GM18502 (cell line): ENCODE data around the gene ACOT7.

ENCODE experiments used
- ATAC-seq: cut with Tn5 transposase; IDR thresholded peaks from one replicate; pipeline ENCODE4 v1.9.1; 2021; ENCODE audit warnings: mild to moderate bottlenecking; ENCODE audit not compliant: unreplicated experiment, poor library complexity

ACOT7 gene

GRCh38 chr1:6258675-6259074 lies 134.9 kb downstream of the ACOT7 start:
- no peak for ATAC-seq

DNA sequence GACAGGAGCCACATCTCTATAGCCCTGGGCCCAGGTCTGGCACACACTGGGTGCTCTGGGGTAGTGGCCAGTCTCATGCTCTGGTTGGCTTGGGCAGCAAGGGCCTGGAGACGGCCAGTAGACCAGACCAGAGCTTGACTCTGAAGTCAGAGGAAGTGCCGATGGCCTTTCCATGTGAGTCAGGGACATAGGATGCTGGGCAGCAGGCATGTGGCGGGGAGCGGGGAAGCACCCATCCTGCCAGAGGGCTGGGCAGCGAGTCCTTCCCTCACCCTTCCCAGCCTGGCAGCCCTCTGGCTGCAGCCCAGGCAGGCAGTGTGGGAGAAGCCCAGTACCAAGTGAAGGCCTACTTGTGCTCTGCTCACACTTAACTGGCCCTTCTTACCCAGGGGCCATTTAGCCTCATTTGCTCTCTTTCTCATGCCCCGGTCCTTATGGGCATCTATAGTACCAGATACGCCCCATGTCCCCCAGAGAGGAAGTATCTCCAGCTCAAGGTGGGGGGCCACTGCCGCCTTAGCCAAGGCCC lies 136.0 kb downstream of the ACOT7 start:
- ATAC-seq, result no peak

DNA sequence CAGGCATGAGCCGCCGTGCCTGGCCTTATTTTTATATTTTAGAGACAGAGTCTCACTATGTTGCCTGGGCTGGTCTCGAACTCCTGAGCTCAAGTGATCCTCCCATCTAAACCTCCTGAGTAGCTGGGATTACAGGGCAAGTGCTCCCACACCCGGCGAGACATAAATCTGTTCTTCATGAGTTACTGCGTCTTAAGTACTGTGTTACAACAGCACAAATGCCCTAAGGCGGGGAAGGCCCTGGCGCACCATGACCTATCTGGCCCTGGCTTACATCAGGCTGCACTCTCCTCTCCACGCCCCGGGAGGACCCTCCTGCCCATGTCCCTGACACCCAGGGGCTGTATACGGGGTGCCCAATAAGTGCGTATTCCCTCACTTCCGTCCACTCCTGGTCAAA lies 136.9 kb downstream of the ACOT7 start:
- ATAC-seq, result no peak

GRCh38 chr1:6254691-6255090 lies 138.9 kb downstream of the ACOT7 start:
- ATAC-seq, result no peak

DNA sequence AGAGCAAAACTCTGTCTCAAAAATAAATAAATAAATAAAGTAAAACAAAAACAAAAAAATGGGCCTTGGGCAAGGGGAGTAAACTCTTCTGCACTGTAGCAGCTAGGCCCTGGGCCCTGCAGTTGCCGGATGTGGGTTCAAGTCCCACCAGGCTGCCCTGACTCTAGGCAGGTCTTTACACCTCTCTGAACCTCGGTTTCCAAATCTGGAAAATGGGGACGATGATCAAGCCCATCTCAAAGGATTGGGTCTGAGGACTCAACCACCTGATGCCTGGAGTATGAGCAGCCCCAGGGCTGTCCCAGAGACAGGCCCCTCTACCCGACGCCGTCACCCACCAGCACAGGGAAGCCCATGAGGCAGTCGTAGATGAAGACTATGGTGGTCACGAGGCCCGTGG lies 140.2 kb downstream of the ACOT7 start:
- ATAC-seq, result no peak

GRCh38 chr1:6252374-6252710 lies 141.2 kb downstream of the ACOT7 start:
- no peak for ATAC-seq

GRCh38 chr1:6251681-6252373 lies 141.7 kb downstream of the ACOT7 start:
- no peak for ATAC-seq

DNA sequence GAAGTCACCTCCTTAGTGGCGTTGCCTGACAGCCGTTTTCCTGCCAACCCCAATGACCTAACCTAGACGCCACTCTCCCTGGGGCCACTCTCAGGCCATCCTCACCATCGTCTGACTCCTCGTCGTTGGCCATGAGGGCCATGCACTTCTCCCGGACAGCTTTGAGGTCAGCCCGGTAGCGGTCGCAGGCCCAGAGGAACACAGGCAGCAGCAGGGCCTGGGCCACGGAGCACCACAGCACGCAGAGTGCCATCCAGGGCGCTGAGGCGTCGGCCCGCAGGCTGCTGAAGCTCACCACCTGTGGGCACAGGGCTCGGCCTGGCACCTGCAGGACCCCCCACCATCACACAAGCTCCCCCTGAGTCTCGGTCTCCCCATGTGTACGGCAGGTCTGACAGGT lies 142.3 kb downstream of the ACOT7 start:
- ATAC-seq, result no peak

DNA sequence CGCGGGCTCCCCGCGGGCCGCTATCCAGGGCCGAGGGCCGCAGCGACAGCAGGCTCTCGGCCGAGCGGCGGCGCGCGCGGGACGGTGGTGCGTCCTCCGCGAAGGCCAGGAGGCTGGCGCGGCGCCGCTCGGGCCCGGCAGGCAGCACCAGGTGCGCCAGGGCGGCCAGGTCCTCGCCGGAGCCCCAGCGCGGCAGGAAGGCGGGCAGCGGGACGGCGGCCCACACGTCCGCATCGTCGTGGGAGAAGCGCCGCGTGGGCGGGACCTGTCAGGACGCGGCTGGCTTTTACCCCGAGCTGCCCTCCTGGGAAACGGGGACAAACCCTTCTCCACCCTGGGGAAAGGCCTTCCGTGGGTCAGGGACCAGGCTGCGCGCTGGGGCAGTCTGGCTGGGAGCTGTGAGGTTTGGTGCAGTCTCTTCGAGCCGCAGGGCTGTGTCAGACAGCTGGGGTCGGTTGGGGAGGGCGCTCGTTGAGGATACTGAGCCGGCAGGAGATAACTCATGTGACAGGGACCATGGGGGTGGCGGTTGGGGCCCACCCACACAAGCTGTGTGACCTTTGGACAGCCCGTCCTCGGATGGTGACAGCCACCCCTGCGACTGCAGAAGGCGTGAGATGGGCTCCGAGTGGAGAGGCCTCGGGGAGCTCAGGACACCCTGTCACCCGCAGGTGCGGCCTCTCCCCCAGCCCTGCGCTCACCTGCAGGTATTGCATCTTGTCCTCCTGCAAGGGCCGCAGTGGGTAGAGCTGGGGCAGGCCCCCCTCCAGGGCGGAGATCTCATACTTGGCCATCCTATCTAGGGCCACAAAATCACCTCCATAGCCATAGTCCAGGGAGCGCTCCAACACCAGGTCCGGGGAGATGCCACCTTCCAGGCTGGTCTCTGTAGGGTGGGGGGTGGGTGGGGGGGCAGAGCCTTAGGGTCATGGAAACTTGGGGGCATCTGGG lies 143.6 kb downstream of the ACOT7 start:
- ATAC-seq, result no peak

DNA sequence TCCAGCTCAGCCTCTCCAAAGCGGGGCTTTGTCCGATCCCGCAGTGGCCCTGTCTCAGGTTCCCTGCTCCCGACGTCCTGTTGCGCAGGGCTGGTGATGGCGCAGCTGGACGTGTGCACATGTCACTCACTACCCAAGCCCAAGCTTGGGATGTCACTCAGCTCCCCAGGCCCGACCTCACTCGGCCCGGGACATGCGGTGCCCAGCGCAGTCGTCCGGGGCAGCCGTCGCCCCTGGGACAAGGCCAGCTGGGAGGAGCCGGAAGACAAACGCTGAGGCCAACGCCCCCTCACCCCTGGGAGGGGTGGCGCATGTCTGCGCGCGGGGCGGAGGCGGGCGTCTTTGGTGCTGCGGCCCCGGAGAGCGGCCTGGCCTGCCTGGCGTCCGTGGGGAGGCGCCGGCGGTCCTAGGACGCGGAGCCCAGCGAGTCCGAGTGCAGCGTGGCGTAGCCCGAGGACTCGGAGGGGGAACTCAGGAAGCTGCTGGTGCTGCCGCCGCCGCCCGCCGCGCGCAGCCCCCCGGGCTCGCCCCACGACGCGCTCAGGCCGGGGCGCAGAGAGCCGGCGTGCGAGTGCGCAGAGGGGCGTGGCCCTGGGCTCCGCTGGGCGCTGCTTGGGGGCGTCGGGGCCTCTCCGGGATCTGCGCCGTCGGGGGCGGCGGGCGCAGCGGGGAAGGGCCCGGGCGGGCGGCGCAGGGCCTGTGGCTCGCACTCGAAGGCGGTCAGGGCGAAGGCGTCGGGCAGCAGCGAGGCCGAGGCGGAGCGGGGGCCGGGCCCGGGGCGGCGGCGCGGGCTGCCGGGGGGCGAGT lies 144.4 kb downstream of the ACOT7 start:
- ATAC-seq, result no peak

DNA sequence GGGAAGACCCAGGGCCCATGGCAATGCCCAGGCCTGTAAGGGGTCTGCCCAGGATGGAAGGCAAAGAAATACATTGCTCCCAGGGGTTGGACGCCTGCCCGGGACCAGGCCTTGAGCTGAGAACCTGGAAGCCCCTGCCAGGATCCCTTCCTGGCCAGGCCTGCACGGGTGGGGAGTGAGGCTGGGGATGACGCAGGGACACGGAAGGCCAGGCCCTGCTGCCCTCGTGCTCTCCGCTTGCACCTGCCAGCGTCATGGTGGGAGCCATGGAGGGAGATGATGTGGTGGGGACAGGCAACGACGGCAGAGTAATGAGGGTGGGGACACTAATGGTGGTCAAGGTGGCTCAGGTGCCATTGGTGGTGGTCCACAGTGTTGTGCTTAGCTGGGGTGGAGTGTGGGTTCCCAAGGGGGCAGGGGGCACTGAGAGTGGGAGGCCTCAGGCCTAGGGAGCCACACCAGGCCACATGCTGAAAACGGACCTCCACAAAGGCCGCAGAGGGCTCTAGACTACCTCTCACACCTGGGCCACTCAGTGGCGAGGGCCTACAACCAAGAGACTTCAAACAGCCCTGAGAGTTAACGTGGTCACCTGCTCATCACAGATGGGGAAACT lies 145.3 kb downstream of the ACOT7 start:
- no peak for ATAC-seq

DNA sequence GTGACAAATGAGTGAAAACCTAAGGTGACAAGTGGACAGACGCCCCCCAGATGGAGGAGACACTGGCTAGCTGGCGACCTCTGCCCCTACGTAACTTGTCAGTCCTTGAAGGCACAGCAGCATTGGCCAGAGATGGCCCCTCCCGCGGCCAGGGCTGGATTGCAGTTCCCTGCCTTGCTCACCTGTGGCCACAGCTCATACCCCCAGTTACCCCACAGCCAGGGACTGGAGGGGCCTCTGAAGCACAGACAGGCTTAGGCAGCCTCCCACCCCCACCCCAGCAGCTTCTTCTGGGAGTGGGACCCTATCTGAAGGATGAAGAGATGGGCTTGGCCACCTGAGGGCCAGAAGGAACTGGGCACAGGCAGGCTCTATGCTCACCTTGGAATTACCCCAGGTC lies 145.9 kb downstream of the ACOT7 start:
- no peak for ATAC-seq

DNA sequence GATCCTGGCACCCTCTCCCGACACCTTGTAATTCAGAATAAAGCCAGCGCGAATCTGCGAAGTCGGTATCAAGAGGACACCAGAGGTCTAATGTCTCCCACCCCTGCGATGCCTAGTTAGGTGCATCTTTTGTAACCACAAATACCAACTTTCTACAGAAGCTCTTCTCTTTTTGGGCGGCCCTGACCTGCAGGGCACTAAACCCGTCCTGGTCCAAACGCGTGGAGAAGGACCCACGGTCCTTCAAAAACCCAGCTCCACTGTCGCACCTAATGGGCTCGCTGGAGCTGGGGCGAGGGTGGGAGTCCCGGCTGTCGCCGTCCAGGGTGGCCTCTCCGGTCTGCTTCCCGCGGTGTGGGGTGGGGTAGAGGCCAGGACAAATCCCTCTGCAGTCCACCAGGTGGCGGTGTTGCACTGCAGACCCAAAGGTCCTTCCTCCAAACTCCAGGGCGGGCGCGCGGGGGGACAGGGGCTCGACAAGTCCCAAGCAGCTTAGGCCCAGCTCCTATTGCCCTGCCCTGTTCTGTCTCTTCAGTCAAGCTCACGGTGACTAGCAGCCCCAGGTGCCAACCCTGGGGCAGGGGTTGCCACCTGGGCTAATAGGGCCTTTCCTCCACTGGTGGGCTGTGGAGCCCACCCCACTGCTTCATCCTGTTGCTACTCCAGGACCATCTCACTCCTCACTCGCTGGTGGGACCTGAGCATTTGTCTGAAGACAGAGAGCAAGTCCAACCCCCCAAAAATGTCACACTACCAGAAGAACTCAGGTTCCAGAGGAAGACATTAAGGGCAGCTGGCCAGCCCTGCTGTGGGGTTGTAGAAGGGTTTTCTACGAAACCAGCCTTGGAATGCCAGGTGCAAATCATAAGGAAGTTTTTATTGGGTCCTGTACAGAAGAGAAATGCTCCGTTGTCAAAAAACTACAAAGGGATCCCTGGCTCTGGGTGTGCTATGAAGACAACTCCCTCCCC lies 146.8 kb downstream of the ACOT7 start:
- no peak for ATAC-seq

GRCh38 chr1:6245869-6246496 lies 147.6 kb downstream of the ACOT7 start:
- ATAC-seq, result no peak

GRCh38 chr1:6245086-6245868 lies 148.3 kb downstream of the ACOT7 start:
- peak; percentile 46 for ATAC-seq

DNA sequence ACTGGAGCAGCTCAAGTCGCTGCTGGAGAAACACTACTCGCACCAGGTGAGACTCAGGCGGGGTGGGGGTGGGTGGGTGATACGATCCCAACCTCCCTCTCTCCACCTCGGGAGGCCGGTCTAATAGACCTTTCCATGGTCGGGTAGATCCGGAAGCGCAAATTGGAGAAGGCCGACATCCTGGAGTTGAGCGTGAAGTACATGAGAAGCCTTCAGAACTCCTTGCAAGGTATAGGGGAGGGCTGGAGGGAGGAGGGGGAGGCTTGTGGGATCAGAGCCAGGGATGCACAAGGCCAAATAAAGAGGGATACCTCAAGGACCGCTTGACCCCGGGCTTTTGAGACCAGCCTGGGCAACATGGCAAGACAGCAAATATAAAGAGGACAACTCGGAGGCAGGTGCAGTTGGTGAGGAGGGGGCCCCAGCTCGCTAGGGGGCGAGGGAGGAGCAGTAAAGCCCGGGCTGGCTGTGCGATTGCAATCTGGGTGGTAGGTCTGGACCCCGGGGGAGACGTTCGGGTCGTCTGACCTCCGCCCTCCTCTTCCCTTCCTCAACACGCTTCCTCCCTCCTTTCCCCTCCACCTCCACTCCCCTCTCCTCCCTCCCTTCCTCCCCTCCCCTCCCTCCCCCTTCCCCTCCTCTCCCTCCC lies 149.0 kb downstream of the ACOT7 start:
- ATAC-seq, result no peak

DNA sequence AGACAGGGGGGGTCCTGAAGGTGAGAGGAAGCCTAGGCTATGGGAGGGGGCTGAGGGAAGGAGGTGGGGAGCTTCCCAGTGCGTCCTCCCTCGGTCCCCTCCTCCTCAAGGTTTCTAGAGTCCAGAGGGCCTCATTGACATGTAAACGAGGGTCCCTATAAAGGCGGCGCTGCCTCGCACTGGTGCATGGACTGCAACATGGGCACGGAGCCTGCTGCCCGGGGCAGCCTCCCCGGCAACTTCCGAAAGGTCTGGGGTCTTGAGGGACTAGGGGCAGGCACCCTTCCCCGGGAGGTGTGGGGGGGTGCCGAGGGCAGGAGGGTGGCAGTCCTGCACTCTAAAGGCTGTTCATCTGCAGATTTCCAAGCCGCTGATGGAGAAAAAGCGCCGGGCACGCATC lies 149.6 kb downstream of the ACOT7 start, which contains the start of gene HES3:
Gene HES3, plus strand, starts transcription at position 187 of the 400 bp plus-strand sequence. Its CDS starts 187 bp downstream, at position 374.
- no peak for ATAC-seq
